ENCODE results near the gene PRKCE. TPM values are rescaled to one million over a fixed set of nuclear protein-coding genes. Genes with fewer than 3 reads are reported as not detected.

PRKCE gene
- total RNA-seq, 1 experiment from 2014 or later: 1.3 TPM

DNA sequence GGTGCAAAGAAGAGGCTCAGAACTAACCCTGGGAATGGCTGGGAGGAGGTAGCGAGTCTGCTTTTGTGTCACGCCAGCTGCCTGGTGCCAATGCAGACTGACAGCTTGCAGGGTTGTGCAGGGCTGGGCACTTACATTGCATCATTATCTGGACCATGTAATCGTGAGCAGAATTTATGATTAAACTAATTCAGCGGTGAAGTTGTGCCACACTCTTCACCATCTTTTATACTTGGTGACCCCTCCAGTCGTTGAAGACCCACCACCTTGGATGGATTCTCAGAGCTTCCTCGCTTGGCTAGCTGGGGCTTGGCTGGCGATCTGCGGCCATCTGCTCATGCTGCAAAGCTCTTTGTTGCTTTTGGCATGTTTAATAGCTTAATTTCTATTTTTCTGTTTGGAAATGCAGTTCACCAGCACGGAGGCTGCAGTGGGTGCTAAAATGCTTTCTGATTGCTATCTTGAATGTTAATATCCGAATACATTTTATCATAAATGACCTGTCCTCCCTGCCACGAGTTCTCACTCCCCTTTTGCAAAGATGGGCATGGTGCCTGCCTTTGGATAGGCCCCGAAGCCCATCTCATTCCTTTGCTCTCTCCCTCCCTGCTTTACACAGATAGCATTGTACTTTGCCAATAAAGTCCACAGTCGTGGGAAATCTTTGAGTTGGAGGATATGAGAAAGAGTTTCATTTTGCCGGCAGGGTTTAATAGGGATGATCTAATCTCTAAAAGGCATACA is 188.2 kb downstream of the PRKCE start:
- H2BK15ac ChIP-seq (ENCODE audit: low read depth, low read length): no peak overlapping the region
- no peak overlapping the region for H3K9ac ChIP-seq (ENCODE audit: extremely low read depth, insufficient read length, low read length)
- Mint-ChIP-seq H3K27ac (no peak overlapping the region), H3K4me1 (peaks cover 16 to 30% of the 10 kb centered on the region in 2 experiments), H3K27me3 (ENCODE audit: low read depth) (peaks cover 6% of the 10 kb centered on the region), H3K4me3 (no peak overlapping the region), H3K9me3 (no peaks in the 10 kb centered on the region), H3K36me3 (ENCODE audit: insufficient read depth in 1 of 3, low read depth in 3 of 3) (no peaks in the 10 kb centered on the region)
- H3K27ac ChIP-seq (ENCODE audit: insufficient read length, low read depth, low read length): no peak overlapping the region
- H3K23ac ChIP-seq (ENCODE audit: insufficient read length, low read depth, low read length): no peak overlapping the region
- H3K14ac ChIP-seq (ENCODE audit: insufficient read depth, low read length): no peak overlapping the region
- H3K79me2 ChIP-seq (ENCODE audit: insufficient read depth, low read length): no peaks in the 10 kb centered on the region
- H3K18ac ChIP-seq (ENCODE audit: insufficient read length, low read depth, low read length): no peak overlapping the region
- H3K23me2 ChIP-seq (ENCODE audit: insufficient read length, low read depth, low read length, poor library complexity, severe bottlenecking): no peaks in the 10 kb centered on the region
- no peaks in the 10 kb centered on the region for H3K4me1 ChIP-seq (ENCODE audit: insufficient read depth, low read length)
- H3K27me3 ChIP-seq (ENCODE audit: insufficient read depth, low read length): no peaks in the 10 kb centered on the region
- no peak overlapping the region for H3K56ac ChIP-seq (ENCODE audit: insufficient read length, low read depth, low read length)
- no peak overlapping the region for H2AK5ac ChIP-seq (ENCODE audit: insufficient read length, low read length)
- no peak overlapping the region for H2AFZ ChIP-seq (ENCODE audit: low read length)
- DNase-seq: no peak
- H2BK5ac ChIP-seq (ENCODE audit: insufficient read length, low read length): no peak overlapping the region
- TF ChIP-seq, protein P1, sequence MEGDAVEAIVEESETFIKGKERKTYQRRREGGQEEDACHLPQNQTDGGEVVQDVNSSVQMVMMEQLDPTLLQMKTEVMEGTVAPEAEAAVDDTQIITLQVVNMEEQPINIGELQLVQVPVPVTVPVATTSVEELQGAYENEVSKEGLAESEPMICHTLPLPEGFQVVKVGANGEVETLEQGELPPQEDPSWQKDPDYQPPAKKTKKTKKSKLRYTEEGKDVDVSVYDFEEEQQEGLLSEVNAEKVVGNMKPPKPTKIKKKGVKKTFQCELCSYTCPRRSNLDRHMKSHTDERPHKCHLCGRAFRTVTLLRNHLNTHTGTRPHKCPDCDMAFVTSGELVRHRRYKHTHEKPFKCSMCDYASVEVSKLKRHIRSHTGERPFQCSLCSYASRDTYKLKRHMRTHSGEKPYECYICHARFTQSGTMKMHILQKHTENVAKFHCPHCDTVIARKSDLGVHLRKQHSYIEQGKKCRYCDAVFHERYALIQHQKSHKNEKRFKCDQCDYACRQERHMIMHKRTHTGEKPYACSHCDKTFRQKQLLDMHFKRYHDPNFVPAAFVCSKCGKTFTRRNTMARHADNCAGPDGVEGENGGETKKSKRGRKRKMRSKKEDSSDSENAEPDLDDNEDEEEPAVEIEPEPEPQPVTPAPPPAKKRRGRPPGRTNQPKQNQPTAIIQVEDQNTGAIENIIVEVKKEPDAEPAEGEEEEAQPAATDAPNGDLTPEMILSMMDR (conservative IDR thresholded peaks at IDR 0.05): no peak
- no peak overlapping the region for H4K8ac ChIP-seq (replicated peaks; ENCODE audit: insufficient read length, low read depth, low read length)
- no peak overlapping the region for H2BK20ac ChIP-seq (ENCODE audit: low read depth, low read length, poor library complexity, severe bottlenecking)
- no peaks in the 10 kb centered on the region for H3K79me1 ChIP-seq (ENCODE audit: insufficient read depth, low read depth, low read length, poor library complexity, severe bottlenecking)
- no peak overlapping the region for H3K4me2 ChIP-seq (ENCODE audit: insufficient read depth, insufficient read length, low read length)
- no peak overlapping the region for H3K4ac ChIP-seq (ENCODE audit: low read depth, low read length)
- WGBS (ENCODE audit: extremely low coverage, insufficient read length, low lambda C conversion rate): no CpG with 5 or more reads among the region's 14 CpGs
- no peak overlapping the region for H4K91ac ChIP-seq (ENCODE audit: insufficient read length, low read depth, low read length)
- H2BK12ac ChIP-seq (ENCODE audit: insufficient read length, low read depth, low read length): no peak overlapping the region
- no peaks in the 10 kb centered on the region for H4K20me1 ChIP-seq (ENCODE audit: control insufficient read depth, insufficient read depth, insufficient read length)
- no peak overlapping the region for H4K5ac ChIP-seq (ENCODE audit: insufficient read length, low read depth, low read length)
- H2BK120ac ChIP-seq (ENCODE audit: low read depth, low read length, poor library complexity, severe bottlenecking): no peak overlapping the region
- H3K9me3 ChIP-seq (ENCODE audit: control insufficient read depth, low read depth, low read length): no peaks in the 10 kb centered on the region
- no peak overlapping the region for H3T11ph ChIP-seq (ENCODE audit: low read length)
